GM23248 (cell line): ENCODE measurements around the gene ISM1. TPM values are rescaled to one million over a fixed set of nuclear protein-coding genes. Genes with fewer than 3 reads are reported as not detected.

ENCODE experiments used
- DNase-seq: peaks from one replicate; pipeline ENCODE4 v3.0.0-alpha.2; 2015
- H2AFZ ChIP-seq: fragments of 200-600 bp; sonication (generic); 2 replicates; pipeline ENCODE4 v1.6.1; 2016; ENCODE audit warnings: antibody characterized with exemption
- H3F3A ChIP-seq: fragments of 200-600 bp; sonication (generic); 2 replicates; pipeline ENCODE4 v1.6.1; 2016; ENCODE audit warnings: mild to moderate bottlenecking, antibody characterized with exemption, mixed run types; ENCODE audit not compliant: insufficient read depth
- H3K27ac ChIP-seq: fragments of 200-600 bp; sonication (generic); 2 replicates; pipeline ENCODE4 v1.5.1; 2016; ENCODE audit warnings: mild to moderate bottlenecking
- H3K27me3 ChIP-seq: fragments of 200-600 bp; sonication (generic); replicated peaks from 2 replicates; pipeline ENCODE4 v1.6.1; 2016; ENCODE audit warnings: mild to moderate bottlenecking; ENCODE audit not compliant: insufficient read depth
- H3K36me3 ChIP-seq: fragments of 200-600 bp; sonication (generic); 2 replicates; pipeline ENCODE4 v1.6.1; 2016; ENCODE audit warnings: low read depth, mild to moderate bottlenecking
- H3K4me1 ChIP-seq: fragments of 200-600 bp; sonication (generic); 2 replicates; pipeline ENCODE4 v1.6.1; 2016; ENCODE audit warnings: mild to moderate bottlenecking; ENCODE audit not compliant: insufficient read depth
- H3K4me2 ChIP-seq: fragments of 200-600 bp; sonication (generic); one replicate; pipeline ENCODE4 v1.6.1; 2016; ENCODE audit warnings: mild to moderate bottlenecking; ENCODE audit not compliant: unreplicated experiment
- H3K4me3 ChIP-seq: fragments of 200-600 bp; sonication (generic); 2 replicates; pipeline ENCODE4 v1.5.1; 2016; ENCODE audit warnings: mild to moderate bottlenecking
- H3K79me2 ChIP-seq: fragments of 200-600 bp; sonication (generic); 2 replicates; pipeline ENCODE4 v1.6.1; 2016; ENCODE audit warnings: mild to moderate bottlenecking; ENCODE audit not compliant: insufficient read depth
- H3K9ac ChIP-seq: fragments of 200-600 bp; sonication (generic); 2 replicates; pipeline ENCODE4 v1.6.1; 2016; ENCODE audit warnings: mild to moderate bottlenecking
- H3K9me2 ChIP-seq: fragments of 200-600 bp; sonication (generic); 2 replicates; pipeline ENCODE4 v1.6.1; 2016; ENCODE audit warnings: mixed run types, mild to moderate bottlenecking, moderate library complexity; ENCODE audit not compliant: insufficient read depth
- H3K9me3 ChIP-seq: fragments of 200-600 bp; sonication (generic); one replicate; pipeline ENCODE4 v1.6.1; 2017; ENCODE audit warnings: low read depth
- H4K20me1 ChIP-seq: fragments of 200-600 bp; sonication (generic); 2 replicates; pipeline ENCODE4 v1.6.0; 2016; ENCODE audit not compliant: insufficient read depth
- EZH2 ChIP-seq: fragments of 200-600 bp; sonication (generic); IDR thresholded peaks from 2 replicates; pipeline ENCODE4 v1.6.1; 2018; ENCODE audit warnings: antibody characterized with exemption, mild to moderate bottlenecking; ENCODE audit not compliant: insufficient read depth, poor library complexity, severe bottlenecking
- EZH2phosphoT487 ChIP-seq: fragments of 200-600 bp; sonication (generic); IDR thresholded peaks from 2 replicates; pipeline ENCODE4 v1.6.1; 2018; ENCODE audit warnings: antibody characterized with exemption, moderate library complexity, mild to moderate bottlenecking, low read depth; ENCODE audit not compliant: insufficient read depth
- WGBS, 2 experiments: methylation state at CpG; one replicate each; pipeline ENCODE4 v1.1.6; 2015 to 2017; ENCODE audit warnings: low lambda C conversion rate in 2 of 2, low coverage in 1 of 2; ENCODE audit errors: missing lambda C conversion rate in 2 of 2; 5-methylcytosine and 5-hydroxymethylcytosine counted together
- in situ Hi-C: fragments of 300-500 bp; cut with MboI; formaldehyde crosslinking; loops from 2 replicates; pipeline ENCODE4 v1.15.0; 2020
- polyA plus RNA-seq: library from polyadenylated mRNA; unstranded; fragments of >200 nt; fragmentation: Nextera tagmentation; extraction: Ambion mirVana; gene quantifications from 2 replicates; pipeline ENCODE4 v1.2.1, GENCODE V29; 2016
- total RNA-seq: library from RNA; depleted of rRNA; stranded (reverse); fragments of >200 nt; shearing (Covaris generic); gene quantifications from 2 replicates; pipeline ENCODE4 v1.2.3, GENCODE V29; 2014

The ISM1 gene
- total and polyA plus RNA-seq, 2 experiments from 2014 or later = 0.06 TPM; not detected in 1

DNA sequence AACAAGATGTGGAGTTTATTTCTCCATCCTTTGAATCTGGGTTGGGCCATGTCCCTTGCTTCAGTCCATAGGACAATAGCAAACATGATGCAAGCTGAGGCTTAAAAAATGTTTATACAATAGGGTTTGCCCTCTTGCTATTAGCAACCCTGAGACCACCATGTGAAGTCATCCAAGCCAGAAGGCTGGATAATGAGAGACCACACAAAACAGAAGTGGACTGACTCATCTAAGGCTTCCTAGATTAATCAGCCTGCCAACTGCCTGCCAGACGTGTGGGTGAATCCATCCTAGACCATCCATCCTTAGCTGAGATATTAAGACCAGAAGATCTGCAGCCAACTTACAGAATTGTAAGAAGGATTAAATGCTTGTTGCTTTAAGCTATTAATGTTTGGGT, 38.1 kb upstream of the ISM1 start:
- no peak for DNase-seq
- in situ Hi-C loops = no loop called here
- H3K9me3 ChIP-seq = no peaks in the 10 kb centered on the region
- no peaks in the 10 kb centered on the region for H3K4me1 ChIP-seq
- 0 to 4% methylated on average over 1 of the region's 1 CpG for WGBS, 2 experiments
- H4K20me1 ChIP-seq = no peaks in the 10 kb centered on the region
- H3F3A ChIP-seq = no peaks in the 10 kb centered on the region
- no peaks in the 10 kb centered on the region for H3K36me3 ChIP-seq
- no peak overlapping the region for H3K4me2 ChIP-seq
- peaks cover 6% of the 10 kb centered on the region; the same call in 1 of the 2 replicates for H3K27me3 ChIP-seq
- H3K79me2 ChIP-seq = no peaks in the 10 kb centered on the region
- H3K4me3 ChIP-seq = no peak overlapping the region
- H3K9ac ChIP-seq = no peak overlapping the region
- H3K9me2 ChIP-seq = no peaks in the 10 kb centered on the region
- TF ChIP-seq EZH2 (no peak), EZH2phosphoT487 (no peak)
- H2AFZ ChIP-seq = no peak overlapping the region
- no peak overlapping the region for H3K27ac ChIP-seq

- Histone ChIP-seq H3K36me3 (no peaks in the 10 kb centered on the region), H3K79me2 (no peaks in the 10 kb centered on the region), H3K9me2 (no peaks in the 10 kb centered on the region), H3K4me2 (no peak overlapping the region), H3K9me3 (no peaks in the 10 kb centered on the region), H3K27ac (no peak overlapping the region), H3K4me1 (no peaks in the 10 kb centered on the region), H3K27me3 (peaks cover 6% of the 10 kb centered on the region; the same call in 1 of the 2 replicates), H3K4me3 (no peak overlapping the region), H3K9ac (no peak overlapping the region), H3F3A (no peaks in the 10 kb centered on the region), H4K20me1 (no peaks in the 10 kb centered on the region), H2AFZ (no peak overlapping the region)
- in situ Hi-C loops = no loop called here
- no peak for DNase-seq
- no peak for TF ChIP-seq EZH2
- TF ChIP-seq EZH2phosphoT487 = no peak
- WGBS, 2 experiments = 28 to 30% methylated on average over 3 of the region's 3 CpGs
These were observed 34.9 kb upstream of the ISM1 start for GRCh38 chr20:13186043-13186774.

DNA sequence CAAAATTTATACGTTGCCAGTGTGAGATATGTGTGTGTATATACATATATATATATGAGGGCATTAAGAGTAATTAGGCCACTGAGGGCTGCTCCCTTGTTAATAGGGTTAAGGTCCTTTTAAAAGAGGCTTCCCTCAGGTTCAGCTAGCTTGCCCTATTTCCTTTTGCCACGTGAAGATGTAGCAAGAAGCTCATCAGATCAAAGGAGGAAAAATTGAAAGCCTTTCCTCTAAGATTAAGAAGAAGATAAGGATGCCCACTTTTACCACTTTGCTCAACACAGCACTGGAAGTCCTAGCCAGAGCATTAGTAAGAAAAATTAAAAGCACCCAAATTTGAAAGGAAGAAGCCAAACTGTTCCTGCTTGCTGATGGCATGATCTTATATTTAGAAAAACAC, 33.2 kb upstream of the ISM1 start:
- in situ Hi-C loops = no loop called here
- Histone ChIP-seq H3K4me3 (no peak overlapping the region), H2AFZ (no peak overlapping the region), H4K20me1 (no peaks in the 10 kb centered on the region), H3K27me3 (no peaks in the 10 kb centered on the region; the same call in 1 of the 2 replicates), H3K79me2 (no peaks in the 10 kb centered on the region), H3K27ac (no peak overlapping the region), H3K9me3 (no peaks in the 10 kb centered on the region), H3K4me2 (no peak overlapping the region), H3K4me1 (no peaks in the 10 kb centered on the region), H3F3A (no peaks in the 10 kb centered on the region), H3K36me3 (no peaks in the 10 kb centered on the region), H3K9ac (no peak overlapping the region), H3K9me2 (no peaks in the 10 kb centered on the region)
- TF ChIP-seq EZH2phosphoT487 (no peak), EZH2 (no peak)
- 14 to 24% methylated on average over 2 of the region's 2 CpGs for WGBS, 2 experiments
- no peak for DNase-seq

DNA sequence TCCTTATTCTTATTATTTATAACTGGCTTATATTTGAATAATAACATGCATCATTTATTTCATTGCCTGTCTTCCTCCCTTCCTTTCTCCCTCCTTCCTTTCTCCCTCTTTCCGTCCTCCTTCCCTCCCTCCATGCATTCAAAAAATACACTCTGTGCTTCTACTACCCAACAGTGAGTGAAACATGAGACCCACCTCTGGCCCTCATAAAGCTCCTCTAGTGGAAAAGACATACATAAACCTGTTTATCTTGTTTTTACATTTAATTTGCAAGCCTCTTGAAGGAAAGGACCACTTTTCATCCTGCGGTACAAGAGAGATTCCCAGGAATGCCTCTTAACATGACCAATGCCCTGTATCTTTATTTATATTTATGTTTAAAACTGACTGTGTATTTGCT, 21.8 kb upstream of the ISM1 start:
- in situ Hi-C loops = no loop called here
- no peak overlapping the region for H3K4me2 ChIP-seq
- no peak overlapping the region for H3K9ac ChIP-seq
- no peak overlapping the region for H3K4me3 ChIP-seq
- TF ChIP-seq EZH2phosphoT487 (no peak), EZH2 (no peak)
- 58 to 63% methylated on average over 2 of the region's 2 CpGs for WGBS, 2 experiments
- H4K20me1 ChIP-seq = no peaks in the 10 kb centered on the region
- H3K36me3 ChIP-seq = no peaks in the 10 kb centered on the region
- no peaks in the 10 kb centered on the region for H3K4me1 ChIP-seq
- DNase-seq = no peak
- no peak overlapping the region for H2AFZ ChIP-seq
- H3K27me3 ChIP-seq = peaks cover 12% of the 10 kb centered on the region
- H3K79me2 ChIP-seq = no peaks in the 10 kb centered on the region
- no peaks in the 10 kb centered on the region for H3F3A ChIP-seq
- no peaks in the 10 kb centered on the region for H3K9me2 ChIP-seq
- H3K27ac ChIP-seq = no peak overlapping the region
- H3K9me3 ChIP-seq = no peaks in the 10 kb centered on the region
